Measurements from ENCODE around the gene RAB3C. TPM values are rescaled to one million over a fixed set of nuclear protein-coding genes. Genes with fewer than 3 reads are reported as not detected.

The RAB3C gene
- total RNA-seq, 2 donors from 2014 or later, result 0.41 to 2.8 TPM

- no peak for DNase-seq (ENCODE audit: low spot score)
- ATAC-seq (ENCODE audit: insufficient number of reproducible peaks, low FRiP score, low read depth), result no peak
- Histone ChIP-seq H3K27ac (no peak overlapping the region), H3K36me3 (no peaks in the 10 kb centered on the region), H3K4me3 (no peak overlapping the region), H3K9me3 (no peaks in the 10 kb centered on the region), H3K4me1 (ENCODE audit: control insufficient read depth in 1 of 2, low read depth in 2 of 2) (no peaks in the 10 kb centered on the region), H3K27me3 (replicated peaks; ENCODE audit: insufficient read depth) (no peaks in the 10 kb centered on the region)
- TF ChIP-seq CTCF (IDR thresholded peaks at IDR 0.05), result no peak
Measured at GRCh38 chr5:58795327-58795726, 212.5 kb downstream of the RAB3C start.

GRCh38 chr5:58797021-58797420 lies 214.1 kb downstream of the RAB3C start:
- no peaks in the 10 kb centered on the region for H3K27me3 ChIP-seq (replicated peaks; ENCODE audit: insufficient read depth)
- no peak for TF ChIP-seq CTCF (IDR thresholded peaks at IDR 0.05)
- H3K36me3 ChIP-seq, result no peaks in the 10 kb centered on the region
- DNase-seq (ENCODE audit: low spot score) (no peak), ATAC-seq (ENCODE audit: insufficient number of reproducible peaks, low FRiP score, low read depth) (no peak)
- no peaks in the 10 kb centered on the region for H3K4me1 ChIP-seq (ENCODE audit: control insufficient read depth in 1 of 2, low read depth in 2 of 2)
- no peak overlapping the region for H3K4me3 ChIP-seq
- no peak overlapping the region for H3K27ac ChIP-seq
- no peaks in the 10 kb centered on the region for H3K9me3 ChIP-seq

GRCh38 chr5:58800356-58800755 lies 217.5 kb downstream of the RAB3C start:
- no peak overlapping the region for H3K4me3 ChIP-seq
- H3K27ac ChIP-seq, result no peak overlapping the region
- no peaks in the 10 kb centered on the region for H3K36me3 ChIP-seq
- H3K4me1 ChIP-seq (ENCODE audit: control insufficient read depth in 1 of 2, low read depth in 2 of 2), result no peaks in the 10 kb centered on the region
- ATAC-seq (ENCODE audit: insufficient number of reproducible peaks, low FRiP score, low read depth) (no peak), DNase-seq (ENCODE audit: low spot score) (no peak)
- no peak for TF ChIP-seq CTCF (IDR thresholded peaks at IDR 0.05)
- H3K9me3 ChIP-seq, result no peaks in the 10 kb centered on the region
- no peaks in the 10 kb centered on the region for H3K27me3 ChIP-seq (replicated peaks; ENCODE audit: insufficient read depth)

GRCh38 chr5:58800861-58801540 lies 218.1 kb downstream of the RAB3C start:
- Histone ChIP-seq H3K9me3 (no peaks in the 10 kb centered on the region), H3K4me3 (no peak overlapping the region), H3K36me3 (no peaks in the 10 kb centered on the region), H3K27me3 (replicated peaks; ENCODE audit: insufficient read depth) (no peaks in the 10 kb centered on the region), H3K4me1 (ENCODE audit: control insufficient read depth in 1 of 2, low read depth in 2 of 2) (no peaks in the 10 kb centered on the region), H3K27ac (no peak overlapping the region)
- TF ChIP-seq CTCF (IDR thresholded peaks at IDR 0.05), result no peak
- no peak for DNase-seq (ENCODE audit: low spot score)
- ATAC-seq (ENCODE audit: insufficient number of reproducible peaks, low FRiP score, low read depth), result no peak

GRCh38 chr5:58803056-58803455 lies 220.2 kb downstream of the RAB3C start:
- DNase-seq (ENCODE audit: low spot score) (no peak), ATAC-seq (ENCODE audit: insufficient number of reproducible peaks, low FRiP score, low read depth) (no peak)
- H3K36me3 ChIP-seq, result no peaks in the 10 kb centered on the region
- no peaks in the 10 kb centered on the region for H3K9me3 ChIP-seq
- H3K27me3 ChIP-seq (replicated peaks; ENCODE audit: insufficient read depth), result no peaks in the 10 kb centered on the region
- H3K27ac ChIP-seq, result no peak overlapping the region
- no peaks in the 10 kb centered on the region for H3K4me1 ChIP-seq (ENCODE audit: control insufficient read depth in 1 of 2, low read depth in 2 of 2)
- no peak overlapping the region for H3K4me3 ChIP-seq
- no peak for TF ChIP-seq CTCF (IDR thresholded peaks at IDR 0.05)
